Cortex of kidney (tissue), 1 donor: Measurements from ENCODE around the gene GPR39.

Source experiments
- DNase-seq: peaks from one replicate; lab custom pipeline; 2025; lab: John Stamatoyannopoulos, UW

The GPR39 gene

GRCh38 chr2:132605236-132606180 lies 188.9 kb downstream of the GPR39 start:
- DNase-seq = no peak

GRCh38 chr2:132606649-132607048 lies 190.0 kb downstream of the GPR39 start:
- DNase-seq = no peak

GRCh38 chr2:132607426-132608090 lies 191.0 kb downstream of the GPR39 start:
- DNase-seq = no peak

- DNase-seq = no peak
These were observed 191.7 kb downstream of the GPR39 start for GRCh38 chr2:132608311-132608710.

GRCh38 chr2:132609101-132609890 lies 192.7 kb downstream of the GPR39 start:
- DNase-seq = no peak

- DNase-seq = no peak
These were observed 195.1 kb downstream of the GPR39 start for GRCh38 chr2:132611719-132612118.

GRCh38 chr2:132615329-132616085 lies 198.9 kb downstream of the GPR39 start:
- DNase-seq = no peak

- no peak for DNase-seq
These were observed 201.4 kb downstream of the GPR39 start for GRCh38 chr2:132617989-132618388.

- DNase-seq = no peak
These were observed 202.1 kb downstream of the GPR39 start for GRCh38 chr2:132618734-132619133.

GRCh38 chr2:132620115-132620514 lies 203.5 kb downstream of the GPR39 start:
- DNase-seq = no peak

GRCh38 chr2:132621131-132621875 lies 204.7 kb downstream of the GPR39 start:
- no peak for DNase-seq

- DNase-seq = no peak
These were observed 206.7 kb downstream of the GPR39 start for GRCh38 chr2:132623096-132623839.

- DNase-seq = no peak
These were observed 210.9 kb downstream of the GPR39 start for GRCh38 chr2:132627536-132627935.

- no peak for DNase-seq
These were observed 215.5 kb downstream of the GPR39 start for GRCh38 chr2:132632000-132632649.

- DNase-seq = no peak
These were observed 217.0 kb downstream of the GPR39 start for GRCh38 chr2:132633635-132634034.

GRCh38 chr2:132636346-132636745 lies 219.7 kb downstream of the GPR39 start:
- no peak for DNase-seq

GRCh38 chr2:132638313-132639040 lies 221.9 kb downstream of the GPR39 start:
- DNase-seq = no peak

- no peak for DNase-seq
These were observed 223.5 kb downstream of the GPR39 start for GRCh38 chr2:132640116-132640515.

GRCh38 chr2:132641819-132642218 lies 225.2 kb downstream of the GPR39 start:
- DNase-seq = no peak
